HUDEP-2 (cell line): ENCODE data around the gene POC1B.

Experiments used
- DNase-seq, 76 experiments: peaks; one replicate each; lab custom pipeline; 2025; ENCODE audit not compliant: unreplicated experiment in 76 of 76; lab: John Stamatoyannopoulos, UW

Gene POC1B

DNA sequence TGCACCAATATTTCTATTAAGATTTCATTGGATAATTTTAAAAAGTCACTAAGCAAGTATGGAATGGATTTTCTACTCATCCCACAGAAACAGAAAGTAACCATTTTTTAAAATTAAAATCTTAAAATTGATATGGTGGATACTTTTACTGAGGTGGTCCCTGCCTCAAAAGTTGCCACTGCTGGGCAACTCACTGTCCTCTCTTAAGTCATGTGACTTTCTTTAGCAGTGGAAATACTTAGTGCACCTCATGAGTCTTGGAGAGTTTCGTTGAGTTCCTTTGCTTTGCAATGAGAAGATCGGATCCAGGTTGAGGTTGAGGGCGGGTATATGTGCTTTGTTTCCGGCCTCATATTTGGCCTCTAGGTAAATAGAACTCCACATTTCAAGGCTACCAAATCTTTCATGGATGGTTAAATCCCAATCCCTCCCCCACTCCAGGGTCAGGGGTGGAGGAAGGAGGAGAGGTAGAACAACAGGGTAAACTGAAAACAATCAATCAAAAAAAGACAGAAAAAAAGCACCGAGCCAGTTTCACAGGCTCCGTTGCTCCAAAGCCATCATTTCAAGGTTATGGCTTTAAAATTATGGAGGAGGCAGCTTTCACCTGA is 134.0 kb downstream of the POC1B start:
- DNase-seq: no peak

DNA sequence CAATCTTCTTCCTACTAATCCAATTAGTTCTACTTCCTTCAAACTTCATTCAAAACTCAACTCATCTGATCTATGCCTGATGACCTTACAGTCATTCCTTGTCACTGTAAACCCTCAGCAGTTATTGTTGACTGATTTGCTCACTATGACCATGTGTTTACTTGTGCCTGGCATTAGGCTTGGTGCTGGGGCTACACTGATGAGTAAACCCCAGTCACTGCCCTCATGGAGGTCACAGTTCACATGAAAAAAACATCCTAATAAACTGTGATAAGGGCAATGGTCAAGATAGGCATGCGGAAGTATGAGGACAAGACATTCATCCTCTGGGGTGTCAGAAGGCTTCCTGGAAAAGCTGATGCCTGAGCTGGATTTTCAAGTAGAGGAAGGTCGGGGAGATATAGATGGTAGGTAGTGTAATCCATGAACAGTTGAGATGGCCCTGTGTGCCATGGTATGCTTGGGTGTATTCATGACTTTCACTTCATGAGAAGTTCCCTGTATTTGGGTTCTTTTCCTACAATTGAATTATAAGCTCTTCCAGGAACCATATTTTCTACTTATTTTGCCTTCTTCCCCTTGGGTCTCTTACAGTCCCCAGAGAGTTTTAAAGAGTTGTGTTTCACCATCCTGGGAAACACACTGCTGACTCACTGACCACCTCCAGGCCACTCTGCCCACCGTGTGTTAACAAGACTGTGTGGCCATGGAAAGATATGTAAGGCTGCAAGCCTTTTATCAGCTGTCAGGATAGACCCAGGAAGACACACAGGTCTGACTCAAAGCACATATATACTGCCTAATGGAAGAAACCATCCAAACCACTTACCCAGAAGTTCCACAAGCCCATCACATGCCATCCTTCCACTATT is 134.8 kb downstream of the POC1B start:
- peak in 3 of 76 experiments; percentile 2 to 7 (median 3) for DNase-seq

DNA sequence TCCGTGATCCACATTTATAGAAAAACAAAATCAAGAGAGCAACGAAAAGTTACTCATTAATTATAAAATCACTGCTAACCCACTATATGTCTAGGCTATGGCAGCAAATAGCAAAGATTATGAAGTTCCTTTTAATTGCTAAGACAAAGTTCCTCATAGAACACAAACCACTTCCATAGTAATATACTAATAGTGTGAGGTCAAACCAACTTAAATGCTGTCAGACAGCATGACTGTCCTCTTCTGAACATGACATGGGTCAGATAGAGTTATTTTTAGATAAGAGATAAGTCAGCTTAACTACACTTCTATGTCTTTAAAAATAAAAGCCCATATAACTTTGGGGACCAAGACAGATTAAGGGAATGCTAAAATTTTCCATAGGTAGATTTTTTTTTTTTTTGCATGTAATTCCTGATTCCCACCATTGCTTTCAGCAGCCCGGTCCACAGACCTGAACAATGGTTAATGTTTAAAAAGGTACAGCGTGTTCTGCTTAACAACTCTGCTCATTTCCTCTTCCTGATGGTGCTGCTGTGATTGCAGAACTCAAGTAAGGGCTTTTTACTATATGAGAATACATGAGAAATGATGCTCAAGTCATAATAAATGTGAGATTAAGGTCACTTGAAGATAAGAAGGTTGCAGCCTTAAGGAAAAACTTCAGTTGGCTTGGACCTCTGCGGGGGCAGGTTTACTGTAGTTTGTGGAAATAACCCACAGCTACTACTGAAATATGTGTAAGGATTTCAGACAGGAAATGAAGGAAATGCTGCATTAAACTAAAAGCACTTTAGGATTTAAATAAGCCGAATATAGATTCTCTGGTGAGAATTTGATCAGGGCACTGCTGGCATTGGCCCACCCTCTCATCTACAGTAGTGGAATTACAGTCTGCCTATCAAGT is 135.8 kb downstream of the POC1B start:
- DNase-seq: no peak

DNA sequence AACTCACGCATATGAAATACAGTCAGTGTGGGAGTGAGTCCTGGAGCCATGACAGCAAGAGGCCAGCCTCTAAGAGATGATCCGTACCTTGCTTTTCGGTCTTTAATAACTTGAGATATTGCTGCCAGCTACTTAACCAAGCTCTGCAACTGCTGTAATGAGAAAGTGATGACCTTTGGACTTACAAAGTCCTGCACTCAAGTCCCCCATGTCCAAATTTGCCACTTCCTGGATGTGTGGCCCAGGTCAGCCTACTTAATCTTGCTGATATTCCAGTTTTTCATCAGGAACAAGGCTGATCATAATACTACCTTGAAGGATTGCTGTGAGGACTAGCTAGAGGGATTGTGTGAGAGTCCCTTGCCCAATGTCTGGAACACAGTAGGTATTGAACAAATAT is 139.7 kb downstream of the POC1B start:
- DNase-seq: no peak

DNA sequence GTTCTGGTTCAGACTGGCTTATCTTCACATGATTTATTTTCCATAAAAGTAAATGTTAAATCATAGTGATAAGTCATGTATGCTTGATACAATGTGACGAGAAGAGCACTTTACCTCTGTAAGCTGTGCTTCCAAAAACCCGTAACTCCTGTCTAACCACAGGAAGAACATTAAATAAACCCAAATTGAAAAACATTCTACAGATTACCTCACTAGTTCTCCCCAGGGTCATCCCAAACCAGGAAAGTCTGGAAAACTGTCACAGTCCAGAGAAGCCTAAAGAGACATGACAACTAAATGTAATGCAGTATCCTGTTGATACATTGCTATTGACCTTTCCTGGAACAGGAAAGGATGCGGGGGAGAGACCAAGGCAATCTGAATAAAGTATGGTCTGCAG is 141.0 kb downstream of the POC1B start:
- no peak for DNase-seq

DNA sequence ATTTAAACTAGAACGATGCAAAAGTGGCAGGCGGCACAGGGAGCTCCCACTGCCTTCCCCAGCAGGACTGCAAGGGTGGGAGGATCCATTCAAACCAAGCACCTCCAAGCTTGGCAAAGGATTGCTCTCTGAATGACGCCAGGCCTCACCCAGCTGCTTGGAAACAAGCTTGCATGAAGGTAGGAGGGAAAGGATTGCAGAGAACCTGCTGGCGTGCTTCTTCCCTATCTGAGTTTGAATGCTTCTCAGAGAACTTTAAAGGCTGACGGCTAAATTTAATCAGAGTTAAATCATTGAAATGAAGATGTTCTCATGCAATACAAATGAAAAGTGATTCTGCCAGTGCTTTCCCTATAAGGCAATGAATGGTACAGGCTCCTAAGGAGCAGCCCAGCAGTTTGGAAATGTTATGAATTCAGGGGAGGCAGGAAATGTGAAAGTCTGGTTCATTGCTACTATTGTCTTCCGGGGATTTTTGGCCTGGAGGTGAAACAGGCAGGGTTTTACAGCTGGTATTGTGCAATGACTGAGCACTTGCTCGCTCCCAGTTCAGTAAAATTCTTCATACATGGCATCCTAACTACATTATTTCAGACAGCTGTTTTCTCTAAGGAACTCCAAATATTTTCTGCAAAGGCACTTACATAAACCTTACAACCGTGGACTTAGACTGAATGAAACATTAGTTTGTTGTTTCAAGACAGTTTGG is 141.6 kb downstream of the POC1B start:
- no peak for DNase-seq

DNA sequence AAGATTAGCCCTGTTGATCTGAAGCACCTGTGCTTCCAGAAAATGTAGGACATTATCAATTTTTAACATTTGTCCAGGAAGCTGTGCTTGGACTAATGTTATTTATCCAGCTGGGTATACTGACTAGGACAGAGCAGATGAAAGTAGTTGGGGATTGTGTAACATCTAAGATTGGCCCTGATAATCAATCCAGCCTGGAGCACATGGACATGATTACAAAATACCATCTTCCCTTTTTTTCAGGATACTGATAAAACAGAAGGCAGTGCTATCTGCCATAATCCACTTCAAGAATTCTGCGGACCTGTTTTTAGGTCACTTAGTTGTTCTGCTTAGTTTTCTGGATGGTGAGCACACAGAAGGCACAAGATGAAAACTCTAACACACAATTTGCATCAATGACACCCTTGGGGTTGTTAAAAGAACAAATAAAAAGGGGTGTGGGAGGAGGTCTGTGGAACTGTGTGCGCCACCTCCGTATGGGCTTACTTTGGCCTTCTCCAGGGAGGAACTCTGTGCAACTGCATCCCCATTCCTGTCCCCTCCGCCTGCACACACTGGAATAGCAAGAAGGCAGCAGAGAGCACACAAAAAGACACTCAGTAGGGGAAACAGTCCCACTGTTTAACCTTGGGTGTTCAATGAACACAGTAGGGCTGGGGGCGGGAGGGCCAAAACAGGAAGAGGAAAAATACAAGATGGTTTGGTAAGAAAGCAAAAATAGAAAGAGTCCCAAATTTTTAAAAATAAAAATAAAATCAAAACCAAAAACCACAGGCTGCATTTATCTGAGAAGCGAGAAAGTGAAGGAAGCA is 142.4 kb downstream of the POC1B start:
- no peak for DNase-seq

DNA sequence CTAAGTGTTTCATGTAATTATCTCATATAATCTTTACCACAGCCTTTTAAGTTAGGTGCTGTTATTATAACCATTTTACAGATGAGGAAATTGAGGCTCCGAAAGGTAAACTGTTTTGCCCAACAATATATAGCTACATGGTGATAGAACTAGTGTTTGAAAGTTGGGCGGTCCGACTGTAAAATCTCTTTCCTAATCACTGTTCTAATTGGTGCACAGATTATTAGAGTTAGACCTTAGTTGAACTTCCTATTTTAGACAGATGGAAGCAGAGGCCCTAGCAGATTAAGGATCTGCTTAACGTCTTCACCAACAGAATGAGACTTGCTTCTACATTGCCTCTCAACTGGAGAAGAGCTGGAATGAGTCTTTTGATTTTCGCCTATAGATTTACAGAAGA is 143.5 kb downstream of the POC1B start:
- DNase-seq: no peak

DNA sequence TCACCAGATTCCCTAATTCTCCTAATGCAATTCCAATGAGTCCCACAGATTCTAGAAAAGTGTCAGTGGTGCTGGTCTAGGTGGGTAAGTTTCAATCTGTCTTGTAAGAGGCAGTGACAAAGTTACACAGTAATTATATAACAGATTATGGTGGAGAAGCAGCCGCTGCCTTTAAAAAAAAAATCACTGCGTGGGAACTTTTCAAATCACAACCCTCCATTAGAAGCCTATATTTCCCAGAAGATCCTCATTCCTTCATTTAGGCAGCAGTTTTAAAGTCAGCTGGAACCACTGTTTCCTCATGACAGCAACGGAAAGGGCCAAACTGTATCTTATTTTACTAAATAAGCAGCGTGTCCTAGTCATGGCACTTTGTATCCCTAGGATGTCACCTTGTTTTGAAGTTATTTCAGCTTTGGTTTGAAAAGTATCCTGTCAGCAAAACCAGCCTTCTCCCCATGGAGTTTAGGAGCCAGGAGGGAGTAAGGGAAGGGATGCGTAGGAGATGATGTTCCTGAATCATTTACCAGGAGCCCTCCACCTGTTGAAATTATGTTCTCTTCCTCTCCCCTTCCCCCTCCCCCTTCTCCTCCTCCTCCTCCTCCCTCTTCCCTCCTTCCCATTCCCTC is 145.9 kb downstream of the POC1B start:
- no peak for DNase-seq

DNA sequence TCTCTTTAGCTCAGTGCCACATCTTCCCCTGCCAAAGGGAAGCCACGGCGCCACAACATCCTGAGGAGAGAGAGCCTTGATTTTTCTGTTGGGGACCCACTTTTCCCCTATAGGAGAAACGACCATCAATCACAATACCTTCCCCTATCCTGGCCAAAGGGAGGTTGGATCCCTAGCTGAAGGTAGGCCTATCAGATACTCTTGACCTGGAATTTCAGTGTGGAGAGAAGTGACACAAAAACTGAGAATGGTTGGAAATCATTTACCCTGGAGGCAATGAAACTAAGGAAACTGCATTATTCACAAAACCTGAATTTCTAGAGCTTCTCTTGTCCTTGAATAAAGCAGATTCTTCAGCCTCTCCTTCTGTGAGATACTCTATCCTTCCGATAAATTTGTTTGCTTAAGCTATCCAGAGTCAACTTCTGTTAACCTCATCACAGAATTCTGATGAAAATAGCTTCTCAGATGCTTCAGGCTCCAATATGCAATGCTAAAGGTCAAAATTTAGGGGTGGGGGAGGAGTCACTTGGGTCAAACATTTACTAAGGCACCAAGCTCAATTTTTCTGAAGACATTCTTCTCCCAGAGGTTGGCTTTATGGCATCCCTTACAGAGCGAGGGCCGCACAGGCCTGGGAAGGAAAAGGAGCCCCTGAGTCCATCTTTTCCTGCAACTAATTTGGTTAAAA is 146.6 kb downstream of the POC1B start:
- no peak for DNase-seq

DNA sequence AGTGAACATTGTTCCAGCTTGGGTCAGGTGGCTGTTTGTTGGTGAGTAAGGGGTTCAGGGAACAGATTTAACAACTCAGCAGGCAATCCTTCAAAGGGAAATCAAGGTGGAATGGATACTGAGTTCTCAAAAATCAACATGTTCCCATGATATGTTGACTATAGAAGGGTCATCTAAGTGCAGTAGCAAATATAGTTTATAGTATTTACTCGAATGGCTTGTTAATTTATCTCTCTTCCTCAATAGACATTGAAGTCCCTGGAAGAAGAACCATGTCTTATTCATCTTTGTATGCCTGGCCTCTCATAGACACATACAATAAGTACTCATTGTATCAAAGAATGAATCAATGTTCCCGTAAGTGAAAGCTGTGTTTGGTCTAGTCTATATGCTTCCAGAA is 149.0 kb downstream of the POC1B start:
- no peak for DNase-seq

DNA sequence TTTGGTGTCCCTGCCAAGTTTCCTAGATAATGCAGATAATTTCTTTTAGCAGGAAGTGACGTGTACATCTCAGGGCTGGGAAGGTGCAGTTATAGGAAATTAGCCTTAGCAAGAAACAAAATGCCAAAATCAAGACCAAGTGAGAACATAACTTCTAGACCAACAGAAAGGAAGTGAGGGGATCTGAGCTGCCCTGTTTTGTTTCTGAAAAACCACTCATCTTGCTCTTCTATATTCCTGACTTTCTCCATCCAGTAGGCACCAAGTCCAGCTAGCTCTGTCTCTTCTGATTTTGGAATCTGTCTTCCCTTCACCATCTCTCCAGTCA is 149.7 kb downstream of the POC1B start:
- DNase-seq: no peak

DNA sequence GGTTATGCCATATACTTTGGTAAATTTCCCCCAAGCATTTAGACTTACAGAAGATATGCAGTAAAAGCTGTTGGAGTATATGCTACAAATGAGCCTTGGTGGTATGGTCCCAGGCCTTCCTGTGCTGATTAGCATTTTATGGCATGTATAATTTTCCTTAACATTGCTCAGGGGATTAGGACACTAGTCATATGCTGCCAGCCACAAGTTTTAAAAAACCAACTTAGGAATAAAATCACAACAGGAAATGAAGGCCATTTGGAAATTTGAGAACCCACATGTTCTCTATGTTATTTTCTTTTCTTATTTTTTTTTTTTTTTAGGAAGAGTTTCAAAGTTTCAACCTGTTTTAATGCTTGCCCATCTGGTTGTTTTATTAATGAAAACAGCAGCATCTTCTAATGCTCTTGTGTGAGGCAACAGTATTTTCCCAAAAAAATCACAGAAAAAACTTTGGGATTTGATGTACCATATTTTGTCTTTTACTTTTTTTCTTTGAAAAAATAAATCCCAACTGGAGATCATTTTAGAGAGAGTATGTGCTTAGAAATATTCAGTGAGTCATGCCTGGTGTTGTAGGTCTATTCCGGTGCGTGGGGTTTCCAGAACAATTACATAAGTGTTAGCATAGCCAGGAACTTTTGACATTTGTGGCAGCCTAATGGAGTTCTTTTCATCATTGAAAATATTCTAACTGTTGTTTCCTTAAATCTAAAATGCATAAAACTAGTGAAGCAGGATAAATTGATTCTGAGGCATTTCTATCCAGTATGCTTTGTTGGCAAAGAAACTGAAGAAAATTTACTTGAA is 151.9 kb downstream of the POC1B start:
- no peak for DNase-seq

DNA sequence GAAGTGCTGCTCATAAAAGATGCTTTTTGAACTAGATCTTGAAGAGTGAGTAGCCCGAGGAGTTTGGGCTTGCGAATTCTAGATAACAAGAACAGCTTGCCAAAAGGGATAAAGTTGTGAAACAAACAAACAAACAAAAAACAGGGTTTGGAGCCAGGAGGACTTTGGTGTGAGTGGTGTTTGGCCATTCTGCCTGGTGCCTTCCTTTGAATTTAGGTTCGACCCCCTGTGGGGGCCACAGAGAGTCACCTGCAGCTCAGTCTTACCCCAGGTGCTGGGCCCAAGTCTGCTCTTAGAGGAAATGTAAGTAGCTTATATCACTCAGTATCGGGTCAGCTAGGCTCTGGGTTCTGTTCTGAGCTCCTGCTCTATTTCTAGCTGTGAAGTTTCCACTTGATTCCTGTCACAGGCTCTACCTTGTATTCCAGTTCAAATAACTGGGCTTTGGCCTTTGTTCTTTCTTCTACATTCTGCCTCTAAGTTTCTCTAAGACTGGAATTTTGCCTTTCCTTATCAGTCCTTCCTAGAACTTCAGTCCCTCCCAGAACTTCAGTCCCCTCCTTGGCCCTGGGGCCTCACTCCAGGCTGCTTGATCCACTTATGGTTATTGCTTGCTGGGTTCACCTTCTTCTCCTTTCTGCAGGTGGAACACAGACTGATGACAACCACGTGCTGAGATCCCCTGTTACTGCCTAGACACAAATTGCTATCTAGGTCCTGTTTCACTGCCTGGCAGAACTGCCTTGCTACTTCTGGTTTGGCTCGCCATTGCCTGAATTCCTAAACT is 153.1 kb downstream of the POC1B start:
- peak in 2 of 76 experiments; percentile 15 to 16 for DNase-seq

DNA sequence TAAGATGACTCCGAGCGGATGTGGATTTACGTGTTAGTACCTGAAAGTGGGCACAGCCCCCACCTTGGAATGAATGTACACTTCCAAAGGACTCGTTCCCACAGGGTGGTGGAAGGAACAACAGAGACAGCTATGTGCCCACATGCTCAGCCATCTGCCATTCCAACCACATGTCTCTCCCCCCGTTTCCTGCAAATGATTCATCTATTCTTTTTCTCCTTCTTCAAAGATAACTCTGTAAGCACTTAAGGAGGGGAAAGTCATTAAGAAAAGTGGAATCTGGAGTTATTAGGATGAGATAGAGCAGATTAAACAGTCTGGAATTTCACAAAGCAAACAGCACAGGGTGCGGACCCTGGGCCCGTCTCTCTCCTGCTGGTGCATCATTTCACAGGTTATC is 155.0 kb downstream of the POC1B start:
- no peak for DNase-seq

DNA sequence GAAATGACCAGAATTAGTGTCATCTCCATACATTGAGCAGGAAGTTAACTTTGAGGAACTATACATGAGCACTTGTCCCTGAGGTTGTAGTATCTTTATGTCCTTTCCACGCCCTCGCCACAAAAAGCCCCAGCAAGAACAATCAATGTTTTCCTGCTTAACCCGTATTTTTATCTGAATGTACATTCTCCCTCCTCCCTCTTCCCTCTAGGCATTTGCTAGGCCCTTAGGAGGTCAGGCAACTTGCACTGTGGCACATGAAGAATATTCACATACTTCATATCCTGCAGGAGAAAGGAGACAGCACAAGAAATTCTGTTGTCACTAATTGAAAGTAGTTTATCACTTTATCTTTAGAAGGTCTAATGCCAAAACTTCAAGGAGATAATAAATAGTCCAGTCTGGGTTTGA is 155.4 kb downstream of the POC1B start:
- DNase-seq: no peak
